HEK293 (cell line): Measurements from ENCODE around the gene FOXO1.

Experiments
- CTCF ChIA-PET: fragments of 350-600 bp; formaldehyde crosslinking; extraction: SDS; loops from one replicate; lab custom pipeline; 2021; ENCODE audit warnings: antibody characterized with exemption; lab: Yijun Ruan, JAX
- POLR2A ChIA-PET: fragments of 300-600 bp; formaldehyde crosslinking; extraction: SDS; loops from one replicate; lab custom pipeline; 2020; ENCODE audit warnings: antibody characterized with exemption, inconsistent platforms; lab: Yijun Ruan, JAX
- H3K27ac ChIP-seq: fragments of 200-500 bp; sonication (Bioruptor generic); 2 replicates; pipeline ENCODE4 v1.5.1; 2014; ENCODE audit warnings: low read depth, low read length, control low read depth, inconsistent platforms; ENCODE audit errors: extremely low read depth
- H3K36me3 ChIP-seq, 2 experiments: fragments of 200-500 bp in 1 of 2; sonication (Bioruptor generic) in 1 of 2; 1 replicate in 1 of 2; 2 replicates in 1 of 2; pipeline ENCODE4 v1.5.1; 2014 to 2017; ENCODE audit warnings: inconsistent platforms in 2 of 2, low read length in 2 of 2; ENCODE audit not compliant: control insufficient read depth in 2 of 2, insufficient read depth in 1 of 2
- H3K4me1 ChIP-seq: fragments of 200-500 bp; sonication (Bioruptor generic); 2 replicates; pipeline ENCODE4 v1.5.1; 2014; ENCODE audit warnings: mild to moderate bottlenecking, low read length, inconsistent platforms; ENCODE audit not compliant: control insufficient read depth, insufficient read depth
- H3K4me3 ChIP-seq: 2 replicates; pipeline ENCODE4 v1.5.1; 2011; ENCODE audit warnings: low read depth, mild to moderate bottlenecking, control low read depth, low read length, moderate library complexity
- H3K9me3 ChIP-seq: fragments of 200-500 bp; sonication (Bioruptor generic); 2 replicates; pipeline ENCODE4 v1.5.1; 2014; ENCODE audit warnings: low read depth, low read length, inconsistent platforms; ENCODE audit not compliant: control insufficient read depth, insufficient read depth
- BCL11A ChIP-seq: fragments of 450-650 bp; formaldehyde crosslinking; IDR thresholded peaks from 2 replicates; pipeline ENCODE4 v1.5.1; 2016; ENCODE audit warnings: low read depth, missing biosample characterization, missing genetic modification characterization
- GLI2 ChIP-seq: fragments of 450-650 bp; formaldehyde crosslinking; IDR thresholded peaks from 2 replicates; pipeline ENCODE4; 2017; ENCODE audit warnings: missing biosample characterization, missing genetic modification characterization, low read depth, borderline replicate concordance
- HOXD13 ChIP-seq: sonication (generic); formaldehyde crosslinking; IDR thresholded peaks from 2 replicates; pipeline ENCODE4 v1.8.0; 2022; ENCODE audit warnings: missing genetic modification reagents, borderline replicate concordance
- KLF17 ChIP-seq: fragments of 450-650 bp; formaldehyde crosslinking; IDR thresholded peaks from 2 replicates; pipeline ENCODE4 v1.5.1; 2016; ENCODE audit warnings: missing biosample characterization, missing genetic modification characterization
- PBX3 ChIP-seq: sonication (generic); formaldehyde crosslinking; IDR thresholded peaks from 2 replicates; pipeline ENCODE4 v1.8.1; 2022; ENCODE audit warnings: mild to moderate bottlenecking, moderate library complexity, missing genetic modification reagents
- PRDM10 ChIP-seq: fragments of 450-650 bp; formaldehyde crosslinking; IDR thresholded peaks from 2 replicates; pipeline ENCODE4 v1.5.1; 2016; ENCODE audit warnings: missing biosample characterization, missing genetic modification characterization
- SALL2 ChIP-seq: fragments of 450-650 bp; formaldehyde crosslinking; IDR thresholded peaks from 2 replicates; pipeline ENCODE4 v1.5.0; 2017; ENCODE audit warnings: missing biosample characterization, mild to moderate bottlenecking, missing genetic modification characterization, borderline replicate concordance
- SP3 ChIP-seq: fragments of 450-650 bp; formaldehyde crosslinking; IDR thresholded peaks from 2 replicates; pipeline ENCODE4 v1.5.1; 2016; ENCODE audit warnings: missing biosample characterization, missing genetic modification characterization
- WT1 ChIP-seq: fragments of 450-650 bp; formaldehyde crosslinking; IDR thresholded peaks from 2 replicates; pipeline ENCODE4 v1.5.1; 2016; ENCODE audit warnings: missing biosample characterization, missing genetic modification characterization
- ZBTB6 ChIP-seq: fragments of 450-650 bp; formaldehyde crosslinking; IDR thresholded peaks from 2 replicates; pipeline ENCODE4 v1.5.1; 2017; ENCODE audit warnings: missing biosample characterization, missing genetic modification characterization
- ZNF140 ChIP-seq: fragments of 450-650 bp; formaldehyde crosslinking; IDR thresholded peaks from 2 replicates; pipeline ENCODE4 v1.5.1; 2016; ENCODE audit warnings: missing biosample characterization, missing genetic modification characterization
- ZNF169 ChIP-seq: fragments of 450-650 bp; formaldehyde crosslinking; IDR thresholded peaks from 2 replicates; pipeline ENCODE4 v1.5.1; 2016; ENCODE audit warnings: missing biosample characterization, missing genetic modification characterization
- ZNF19 ChIP-seq: fragments of 450-650 bp; formaldehyde crosslinking; IDR thresholded peaks from 2 replicates; pipeline ENCODE4; 2016; ENCODE audit warnings: missing biosample characterization, missing genetic modification characterization, low read depth
- ZNF202 ChIP-seq: fragments of 450-650 bp; formaldehyde crosslinking; IDR thresholded peaks from 2 replicates; pipeline ENCODE4 v1.5.1; 2016; ENCODE audit warnings: missing biosample characterization, missing genetic modification characterization, borderline replicate concordance
- ZNF214 ChIP-seq: fragments of 450-650 bp; formaldehyde crosslinking; IDR thresholded peaks from 2 replicates; pipeline ENCODE4 v1.5.1; 2017; ENCODE audit warnings: missing biosample characterization, mild to moderate bottlenecking, missing genetic modification characterization, borderline replicate concordance
- ZNF280D ChIP-seq: fragments of 450-650 bp; formaldehyde crosslinking; IDR thresholded peaks from 2 replicates; pipeline ENCODE4 v1.5.1; 2016; ENCODE audit warnings: missing biosample characterization, missing genetic modification characterization
- ZNF311 ChIP-seq: fragments of 450-650 bp; formaldehyde crosslinking; IDR thresholded peaks from 2 replicates; pipeline ENCODE4 v1.5.1; 2017; ENCODE audit warnings: missing biosample characterization, missing genetic modification characterization, borderline replicate concordance
- ZNF549 ChIP-seq: fragments of 450-650 bp; IDR thresholded peaks from 2 replicates; pipeline ENCODE4 v1.5.1; 2018; ENCODE audit warnings: missing biosample characterization, missing genetic modification characterization, mild to moderate bottlenecking, inconsistent platforms, moderate library complexity
- ZNF580 ChIP-seq: fragments of 450-650 bp; formaldehyde crosslinking; IDR thresholded peaks from 2 replicates; pipeline ENCODE4 v1.5.1; 2016; ENCODE audit warnings: missing biosample characterization, missing genetic modification characterization
- ZNF701 ChIP-seq: fragments of 450-650 bp; formaldehyde crosslinking; IDR thresholded peaks from 2 replicates; pipeline ENCODE4 v1.5.1; 2016; ENCODE audit warnings: missing biosample characterization, missing genetic modification characterization
- ZNF791 ChIP-seq: fragments of 450-650 bp; formaldehyde crosslinking; IDR thresholded peaks from 2 replicates; pipeline ENCODE4 v1.5.1; 2016; ENCODE audit warnings: missing biosample characterization, missing genetic modification characterization
- ZNF792 ChIP-seq: fragments of 450-650 bp; formaldehyde crosslinking; IDR thresholded peaks from 2 replicates; pipeline ENCODE4 v1.5.1; 2016; ENCODE audit warnings: missing biosample characterization, missing genetic modification characterization
- ZNF843 ChIP-seq: fragments of 450-650 bp; formaldehyde crosslinking; IDR thresholded peaks from 2 replicates; pipeline ENCODE4 v1.5.1; 2016; ENCODE audit warnings: missing biosample characterization, missing genetic modification characterization

Gene FOXO1

GRCh38 chr13:40635315-40635995 lies 31.0 kb downstream of the FOXO1 start (continued):
- TF ChIP-seq PRDM10 (tag by site-specific recombination) (no peak), ZNF169 (no peak), ZNF580 (tag by site-specific recombination) (no peak), ZNF280D (tag by site-specific recombination) (no peak), KLF17 (tag by site-specific recombination) (0 out of 2 replicates have a peak, but pooled peaks have one; percentile 28)
- TF ChIP-seq, all 188 proteins: peak for 2

GRCh38 chr13:40632915-40633314 lies 33.5 kb downstream of the FOXO1 start:
- ChIA-PET CTCF (no interaction called here), POLR2A (no interaction called here)
- no peaks in the 10 kb centered on the region for H3K9me3 ChIP-seq
- no peaks in the 10 kb centered on the region for H3K36me3 ChIP-seq
- no peak overlapping the region for H3K27ac ChIP-seq
- TF ChIP-seq ZNF311 (tag by site-specific recombination) (no peak), ZNF202 (tag by site-specific recombination) (no peak), ZNF701 (tag by site-specific recombination) (no peak), ZNF19 (tag by site-specific recombination) (no peak), HOXD13 (CRISPR knock-in tag) (no peak), WT1 (no peak), BCL11A (tag by site-specific recombination) (no peak)
- no peak overlapping the region for H3K4me3 ChIP-seq
- H3K4me1 ChIP-seq = peaks cover 3% of the 10 kb centered on the region; the same call in 1 of the 2 replicates

- Histone ChIP-seq H3K4me3 (no peak overlapping the region), H3K36me3 (no peaks in the 10 kb centered on the region), H3K27ac (no peak overlapping the region), H3K9me3 (no peaks in the 10 kb centered on the region), H3K4me1 (no peaks in the 10 kb centered on the region)
- ChIA-PET POLR2A (no interaction called here), CTCF (no interaction called here)
- TF ChIP-seq ZNF311 (tag by site-specific recombination) = no peak
- no peak for TF ChIP-seq GLI2 (tag by site-specific recombination)
- TF ChIP-seq ZNF140 (tag by site-specific recombination) = no peak
- no peak for TF ChIP-seq ZNF791 (tag by site-specific recombination)
- no peak for TF ChIP-seq ZNF792 (tag by site-specific recombination)
- TF ChIP-seq SP3 (tag by site-specific recombination) = no peak
- no peak for TF ChIP-seq ZNF843
- TF ChIP-seq ZNF549 (tag by site-specific recombination) = no peak
- no peak for TF ChIP-seq SALL2
- TF ChIP-seq PBX3 (CRISPR knock-in tag) = no peak
- TF ChIP-seq ZBTB6 (tag by site-specific recombination) = no peak
- TF ChIP-seq ZNF214 (tag by site-specific recombination) = no peak
Observed at GRCh38 chr13:40631605-40632004, 34.8 kb downstream of the FOXO1 start.
